Hematopoietic multipotent progenitor cell treated with erythropoietin and hydrocortisone succinate and interleukin-3 and kit ligand, for 17 days (in vitro differentiated cells): ENCODE data around the gene PLCB2.

Source experiments
- DNase-seq: peaks from one replicate; pipeline ENCODE4 v3.0.0-alpha.2; 2015; ENCODE audit warnings: low spot score

PLCB2 gene

GRCh38 chr15:40271685-40272484, 35.9 kb downstream of the PLCB2 start:
- no peak for DNase-seq

- no peak for DNase-seq
Measured at GRCh38 chr15:40270246-40270995, 37.3 kb downstream of the PLCB2 start.

- DNase-seq: no peak
Measured at GRCh38 chr15:40269604-40270003, 38.1 kb downstream of the PLCB2 start.

GRCh38 chr15:40267670-40268069, 40.1 kb downstream of the PLCB2 start:
- no peak for DNase-seq

GRCh38 chr15:40266828-40267304, 40.9 kb downstream of the PLCB2 start:
- peak; percentile 23 for DNase-seq

GRCh38 chr15:40265875-40266274, 41.9 kb downstream of the PLCB2 start:
- no peak for DNase-seq

GRCh38 chr15:40265355-40265754, 42.4 kb downstream of the PLCB2 start:
- DNase-seq: no peak

- DNase-seq: no peak
Measured at GRCh38 chr15:40264321-40265153, 43.2 kb downstream of the PLCB2 start.

GRCh38 chr15:40263024-40263754, 44.5 kb downstream of the PLCB2 start:
- DNase-seq: no peak

- DNase-seq: no peak
Measured at GRCh38 chr15:40259021-40259420, 48.7 kb downstream of the PLCB2 start.

- DNase-seq: no peak
Measured at GRCh38 chr15:40258544-40258943, 49.2 kb downstream of the PLCB2 start.

- DNase-seq: no peak
Measured at GRCh38 chr15:40257656-40258450, 49.9 kb downstream of the PLCB2 start.

GRCh38 chr15:40256638-40257235, 51.0 kb downstream of the PLCB2 start:
- DNase-seq: no peak

- DNase-seq: no peak
Measured at GRCh38 chr15:40255033-40255432, 52.7 kb downstream of the PLCB2 start.

GRCh38 chr15:40254452-40254851, 53.3 kb downstream of the PLCB2 start:
- no peak for DNase-seq

- no peak for DNase-seq
Measured at GRCh38 chr15:40253167-40253790, 54.5 kb downstream of the PLCB2 start.

- no peak for DNase-seq
Measured at GRCh38 chr15:40252438-40253166, 55.1 kb downstream of the PLCB2 start.

- no peak for DNase-seq
Measured at GRCh38 chr15:40252141-40252437, 55.6 kb downstream of the PLCB2 start.

- no peak for DNase-seq
Measured at GRCh38 chr15:40251486-40252140, 56.1 kb downstream of the PLCB2 start.
